HEK293 (cell line): ENCODE data around the gene HSD17B14.

ENCODE experiments used
- CTCF ChIP-seq: fragments of 450-650 bp; formaldehyde crosslinking; IDR thresholded peaks from 2 replicates; pipeline ENCODE4 v1.5.1; 2016; ENCODE audit warnings: missing biosample characterization, missing genetic modification characterization
- PBX3 ChIP-seq: sonication (generic); formaldehyde crosslinking; IDR thresholded peaks from 2 replicates; pipeline ENCODE4 v1.8.1; 2022; ENCODE audit warnings: mild to moderate bottlenecking, moderate library complexity, missing genetic modification reagents
- ZBTB7A ChIP-seq: fragments of 450-650 bp; formaldehyde crosslinking; IDR thresholded peaks from 2 replicates; pipeline ENCODE4 v1.5.1; 2016; ENCODE audit warnings: low read depth, missing biosample characterization, missing genetic modification characterization
- ZNF510 ChIP-seq: fragments of 450-650 bp; formaldehyde crosslinking; IDR thresholded peaks from 2 replicates; pipeline ENCODE4 v1.5.1; 2018; ENCODE audit warnings: mild to moderate bottlenecking, missing genetic modification characterization, missing biosample characterization; ENCODE audit not compliant: insufficient replicate concordance
- ZNF580 ChIP-seq: fragments of 450-650 bp; formaldehyde crosslinking; IDR thresholded peaks from 2 replicates; pipeline ENCODE4 v1.5.1; 2016; ENCODE audit warnings: missing biosample characterization, missing genetic modification characterization

- no peak for TF ChIP-seq PBX3 (CRISPR knock-in tag)
- no peak for TF ChIP-seq ZBTB7A (tag by site-specific recombination)
- no peak for TF ChIP-seq CTCF (tag by site-specific recombination)
- TF ChIP-seq ZNF580 (tag by site-specific recombination) = no peak
- no peak for TF ChIP-seq ZNF510 (tag by site-specific recombination)
These were observed 36.7 kb downstream of the HSD17B14 start for GRCh38 chr19:48799358-48800300.
